HG03469 (cell line): ENCODE results near the gene WDR62.
A peak's percentile ranks its signal among the peaks of the same experiment; 100 is the strongest.
"Not testable (repeated sequence)": the region's sequence is repeated elsewhere in the genome, so short reads cannot be mapped to it uniquely, and the experiment has no call there.

Source experiments
- ATAC-seq: cut with Tn5 transposase; IDR thresholded peaks from one replicate; pipeline ENCODE4 v1.9.1; 2021; ENCODE audit warnings: mild to moderate bottlenecking, moderate library complexity, moderate number of reproducible peaks; ENCODE audit not compliant: unreplicated experiment

The WDR62 gene

GRCh38 chr19:36106991-36107390 lies 52.3 kb downstream of the WDR62 start:
- no peak for ATAC-seq

- ATAC-seq: no peak
Measured at GRCh38 chr19:36108684-36109083, 54.0 kb downstream of the WDR62 start.

DNA sequence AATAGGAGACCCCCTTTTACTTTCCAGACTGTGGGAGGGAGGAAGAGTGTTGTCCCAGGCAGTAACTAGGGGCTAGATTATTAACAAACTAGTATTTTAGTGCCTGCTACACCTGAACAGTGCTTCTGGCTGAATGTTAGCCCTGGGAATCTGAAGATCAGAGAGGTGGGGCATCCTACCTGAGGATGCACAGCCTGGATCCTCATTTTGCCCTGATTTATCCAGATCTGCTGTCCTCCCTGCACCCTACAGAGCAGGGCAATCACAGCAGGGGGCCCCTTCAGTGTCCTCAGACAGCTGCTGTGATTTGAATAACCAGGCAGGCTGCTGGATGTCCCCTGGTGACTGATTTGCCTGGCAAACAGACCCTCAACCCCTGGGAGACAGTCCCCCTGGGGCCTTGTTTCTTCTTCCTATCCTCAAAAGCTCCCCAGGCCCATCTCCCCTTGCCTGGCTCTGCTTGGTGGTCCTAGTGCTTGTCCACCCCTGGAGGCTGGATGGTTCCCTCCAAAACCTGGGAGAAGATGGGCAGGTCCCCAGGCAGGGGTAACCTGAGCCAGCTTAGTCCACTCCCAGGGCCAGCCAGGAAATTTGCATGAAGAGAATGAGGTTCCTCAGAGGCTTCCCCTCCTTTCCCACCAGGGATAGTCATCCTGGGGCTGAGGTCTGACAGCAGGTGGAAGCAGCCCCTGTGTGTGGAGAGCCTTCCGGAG lies 55.9 kb downstream of the WDR62 start, which contains the start of gene OVOL3:
OVOL3 (plus strand) TSS at position 657 of the 713 bp plus-strand sequence. CDS start 60 bp downstream, outside the sequence.
- no peak for ATAC-seq

DNA sequence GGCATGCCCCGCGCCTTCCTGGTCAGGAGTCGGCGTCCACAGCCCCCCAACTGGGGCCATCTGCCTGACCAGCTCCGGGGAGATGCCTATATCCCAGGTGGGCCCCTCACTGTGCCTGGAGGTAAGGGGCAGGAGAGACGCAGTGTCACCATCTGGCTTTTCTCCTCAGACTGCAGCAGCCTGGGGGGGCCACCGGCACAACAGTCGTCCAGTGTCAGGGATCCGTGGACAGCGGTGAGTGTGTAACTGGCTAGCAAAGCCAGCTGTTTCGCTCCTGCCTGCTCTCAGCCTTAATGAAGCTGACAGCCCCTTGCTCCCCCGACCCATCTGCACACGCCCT lies 56.5 kb downstream of the WDR62 start:
- no peak for ATAC-seq

- no peak for ATAC-seq
Measured at GRCh38 chr19:36112678-36113077, 58.0 kb downstream of the WDR62 start.

GRCh38 chr19:36113425-36113824 lies 58.7 kb downstream of the WDR62 start:
- ATAC-seq: no peak

GRCh38 chr19:36113894-36114720 lies 59.4 kb downstream of the WDR62 start:
- ATAC-seq: no peak

- peak; percentile 66 for ATAC-seq
Measured at GRCh38 chr19:36114721-36115452, 60.2 kb downstream of the WDR62 start, which contains the start of gene POLR2I. Gene POLR2I (minus strand): TSS chr19:36114875. CDS start chr19:36114856, 19 bp downstream.

- peak; percentile 1 for ATAC-seq
Measured at GRCh38 chr19:36115453-36116343, 61.0 kb downstream of the WDR62 start, which contains the start of gene TBCB. Gene TBCB (plus strand): TSS chr19:36115468. CDS start chr19:36115561, 93 bp downstream.

DNA sequence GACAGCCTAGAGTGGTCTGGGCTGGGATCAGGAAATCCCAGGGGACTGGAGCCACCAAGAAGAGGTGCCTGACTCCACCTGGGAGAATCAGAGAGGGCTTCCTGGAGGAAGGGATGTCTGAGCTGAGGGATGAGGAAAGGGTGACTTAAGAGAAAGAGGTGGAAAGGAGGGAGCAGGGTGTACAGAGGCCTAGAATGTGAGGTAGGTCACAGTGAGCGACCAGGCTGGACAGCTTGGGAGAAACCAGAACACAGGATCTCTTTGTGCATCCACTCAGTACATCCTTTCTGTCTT lies 61.6 kb downstream of the WDR62 start:
- ATAC-seq: no peak

- no peak for ATAC-seq
Measured at GRCh38 chr19:36120092-36120983, 65.6 kb downstream of the WDR62 start.

GRCh38 chr19:36120984-36121358 lies 66.3 kb downstream of the WDR62 start:
- ATAC-seq: no peak

DNA sequence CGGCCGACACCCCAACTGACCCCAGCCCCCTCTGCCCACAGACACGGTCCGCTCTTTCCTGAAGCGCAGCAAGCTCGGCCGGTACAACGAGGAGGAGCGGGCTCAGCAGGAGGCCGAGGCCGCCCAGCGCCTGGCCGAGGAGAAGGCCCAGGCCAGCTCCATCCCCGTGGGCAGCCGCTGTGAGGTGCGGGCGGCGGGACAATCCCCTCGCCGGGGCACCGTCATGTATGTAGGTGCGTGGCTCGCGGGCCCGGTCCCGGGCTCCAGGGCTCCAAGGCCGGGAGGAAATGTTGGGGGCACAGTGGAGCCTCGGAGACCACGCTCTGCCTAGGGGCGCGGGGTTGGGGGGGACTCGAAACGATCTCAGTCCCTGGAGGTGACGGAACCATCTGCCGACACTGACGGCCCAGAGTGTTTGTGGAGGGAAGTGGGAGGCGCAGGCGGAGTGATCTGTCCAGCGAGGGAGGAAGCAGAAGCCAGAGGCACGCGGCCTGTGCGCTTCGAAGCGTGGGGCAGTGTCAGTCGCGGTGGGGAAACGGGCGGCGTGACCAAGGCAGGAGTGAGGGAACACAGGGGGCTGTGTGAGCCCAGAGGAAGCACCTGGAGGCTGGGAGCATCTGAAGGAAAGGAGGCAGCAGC lies 66.9 kb downstream of the WDR62 start:
- no peak for ATAC-seq

DNA sequence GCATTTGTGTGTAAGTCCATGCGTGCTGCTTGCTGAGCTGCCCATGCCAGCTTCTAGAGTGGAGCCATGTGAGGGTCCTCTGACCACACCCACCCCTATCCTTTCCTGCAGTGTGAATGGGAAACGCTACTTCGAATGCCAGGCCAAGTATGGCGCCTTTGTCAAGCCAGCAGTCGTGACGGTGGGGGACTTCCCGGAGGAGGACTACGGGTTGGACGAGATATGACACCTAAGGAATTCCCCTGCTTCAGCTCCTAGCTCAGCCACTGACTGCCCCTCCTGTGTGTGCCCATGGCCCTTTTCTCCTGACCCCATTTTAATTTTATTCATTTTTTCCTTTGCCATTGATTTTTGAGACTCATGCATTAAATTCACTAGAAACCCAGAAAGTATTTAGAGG lies 70.9 kb downstream of the WDR62 start:
- ATAC-seq: no peak

- ATAC-seq: no peak
Measured at GRCh38 chr19:36128392-36128736, 73.7 kb downstream of the WDR62 start.

- not testable (repeated sequence) for ATAC-seq
Measured at GRCh38 chr19:36131221-36131620, 76.5 kb downstream of the WDR62 start.

DNA sequence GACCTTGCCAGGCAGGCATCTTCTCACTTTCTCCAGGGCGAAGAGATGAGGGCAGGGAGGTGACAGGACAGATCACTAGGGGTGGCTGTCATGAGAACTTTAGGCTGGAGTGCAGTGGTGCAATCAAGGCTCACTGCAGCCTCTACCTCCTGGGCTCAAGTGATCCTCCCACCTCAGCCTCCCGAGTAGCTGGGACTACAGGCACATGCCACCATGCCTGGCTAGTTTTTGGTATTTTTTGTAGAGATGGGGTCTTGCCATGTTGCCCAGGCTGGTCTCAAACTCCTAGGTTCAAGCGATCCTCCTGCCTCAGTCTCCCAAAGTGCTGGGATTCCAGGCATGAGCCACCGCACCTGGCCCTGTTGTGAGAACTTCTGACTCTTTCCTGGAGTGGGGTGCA lies 80.2 kb downstream of the WDR62 start:
- not testable (repeated sequence) for ATAC-seq

GRCh38 chr19:36136964-36137686 lies 82.4 kb downstream of the WDR62 start:
- ATAC-seq: no peak

DNA sequence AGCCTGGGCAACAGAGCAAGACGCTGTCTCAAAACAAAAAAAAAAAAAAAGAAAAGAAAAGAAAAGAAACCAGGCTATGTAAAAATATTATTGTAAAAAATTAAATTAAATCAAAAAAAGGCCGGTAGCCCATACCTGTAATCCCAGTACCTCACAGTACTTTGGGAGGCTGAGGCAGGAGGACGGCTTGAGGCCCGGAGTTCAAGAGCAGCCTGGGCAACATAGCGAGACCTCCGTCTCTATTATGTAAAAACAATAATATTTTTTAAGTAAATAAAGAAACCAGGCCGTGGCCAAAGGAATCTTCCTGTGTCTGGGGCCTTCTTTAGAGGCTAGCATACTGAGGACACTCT lies 84.4 kb downstream of the WDR62 start:
- ATAC-seq: no peak
